K562 (cell line): ENCODE results near the gene GET4. TPM values are rescaled to one million over a fixed set of nuclear protein-coding genes. Genes with fewer than 3 reads are reported as not detected.
A peak's percentile ranks its signal among the peaks of the same experiment; 100 is the strongest.

ENCODE experiments used
- BHLHE40 ChIP-seq: IDR thresholded peaks from 2 replicates; pipeline ENCODE4 v1.6.1; 2011; ENCODE audit warnings: low read length, improper control_type of control experiment
- CBFA2T3 ChIP-seq: fragments of 450-650 bp; IDR thresholded peaks from 2 replicates; pipeline ENCODE4 v1.6.1; 2017
- DPF2 ChIP-seq: fragments of 450-650 bp; IDR thresholded peaks from 2 replicates; pipeline ENCODE4 v1.6.1; 2016
- GABPA ChIP-seq: fragments of 200-800 bp; sonication (Bioruptor generic); conservative IDR thresholded peaks from 2 replicates; pipeline ENCODE4 v1.6.1; 2016; ENCODE audit warnings: low read depth, missing genetic modification characterization, missing compliant biosample characterization
- ILK ChIP-seq: fragments of 450-650 bp; IDR thresholded peaks from 2 replicates; pipeline ENCODE4 v1.6.1; 2016; ENCODE audit warnings: missing genetic modification characterization, low read depth, mild to moderate bottlenecking, missing compliant biosample characterization, moderate library complexity, borderline replicate concordance
- MYNN ChIP-seq, 2 experiments: sonication (generic); formaldehyde crosslinking in 1 of 2; IDR thresholded peaks; 2 replicates each; pipeline versions ENCODE4 v1.5.0 to v1.6.1; 2016 to 2020; ENCODE audit warnings: antibody characterized with exemption in 1 of 2, missing genetic modification reagents in 1 of 2
- POLR2AphosphoS2 ChIP-seq: IDR thresholded peaks from 2 replicates; pipeline ENCODE4 v1.6.1; 2012; ENCODE audit warnings: low read length, improper control_type of control experiment
- ZBTB8A ChIP-seq: fragments of 450-650 bp; IDR thresholded peaks from 2 replicates; pipeline ENCODE4 v1.6.1; 2018; ENCODE audit warnings: mild to moderate bottlenecking, moderate library complexity; ENCODE audit not compliant: partially characterized antibody
- ZNF584 ChIP-seq: fragments of 200-800 bp; sonication (Bioruptor generic); IDR thresholded peaks from 2 replicates; pipeline ENCODE4 v1.6.1; 2016; ENCODE audit warnings: low read depth, mild to moderate bottlenecking, missing genetic modification characterization, missing compliant biosample characterization
- polyA plus RNA-seq, 8 experiments: library from polyadenylated mRNA; depleted of rRNA in 4 of 8; stranded (reverse) in 5 of 8; unstranded in 3 of 8; fragments of >200 nt; fragmentation: Nextera tagmentation in 2 of 8; fragmentation: Illumina TruSeq in 1 of 8; extraction: Ambion mirVana in 2 of 8; extraction: Trizol in 1 of 8; gene quantifications; 2 replicates each; pipeline versions ENCODE4 v1.2.1 to v1.2.3, GENCODE V29; 2011 to 2014; ENCODE audit warnings: inconsistent platforms in 1 of 8, missing spikeins in 1 of 8
- total RNA-seq, 7 experiments: library from RNA; depleted of rRNA in 6 of 7; stranded (reverse); fragments of >200 nt in 6 of 7; fragmentation: Illumina TruSeq in 2 of 7; extraction: Trizol in 2 of 7; gene quantifications; 2 replicates each; pipeline versions ENCODE4 v1.2.1 to v1.2.3, GENCODE V29; 2011 to 2021; ENCODE audit warnings: low replicate concordance in 1 of 7
- TF ChIP-seq, protein P1 (sequence below): sonication (generic); formaldehyde crosslinking; IDR thresholded peaks from 2 replicates; pipeline ENCODE4 v1.8.0; 2022; ENCODE audit warnings: missing genetic modification reagents, mild to moderate bottlenecking, moderate library complexity, borderline replicate concordance
- TF ChIP-seq, protein P2 (sequence below), 2 experiments: fragments of 450-650 bp; conservative IDR thresholded peaks; 2 replicates each; pipeline ENCODE4 v1.6.1; 2017; ENCODE audit warnings: mild to moderate bottlenecking in 2 of 2, moderate library complexity in 2 of 2
- TF ChIP-seq, protein P3 (sequence below), 2 experiments: fragments of 450-650 bp; IDR thresholded peaks; 2 replicates each; pipeline ENCODE4 v1.6.1; 2018; ENCODE audit warnings: mild to moderate bottlenecking in 2 of 2, low read depth in 1 of 2; ENCODE audit not compliant: partially characterized antibody in 2 of 2
- TF ChIP-seq, protein P4 (sequence below): fragments of 450-650 bp; formaldehyde crosslinking; IDR thresholded peaks from 2 replicates; pipeline ENCODE4 v1.4.0; 2020; ENCODE audit warnings: mild to moderate bottlenecking, moderate library complexity
- TF ChIP-seq, protein P5 (sequence below): fragments of 250-450 bp; sonication (Bioruptor Pico); IDR thresholded peaks from 2 replicates; pipeline ENCODE4 v1.8.0; 2022; ENCODE audit warnings: moderate library complexity, mild to moderate bottlenecking, inconsistent platforms
- TF ChIP-seq, protein P6 (sequence below): sonication (generic); formaldehyde crosslinking; IDR thresholded peaks from 2 replicates; pipeline ENCODE4 v1.9.0; 2022; ENCODE audit warnings: mild to moderate bottlenecking, missing genetic modification reagents

GET4 gene
- total and polyA plus RNA-seq, 9 of the 15 experiments (the other 6 are each of a cell fraction or from before 2014, with no cell fraction given), result 0.99 to 122 (median 40.4) TPM

DNA sequence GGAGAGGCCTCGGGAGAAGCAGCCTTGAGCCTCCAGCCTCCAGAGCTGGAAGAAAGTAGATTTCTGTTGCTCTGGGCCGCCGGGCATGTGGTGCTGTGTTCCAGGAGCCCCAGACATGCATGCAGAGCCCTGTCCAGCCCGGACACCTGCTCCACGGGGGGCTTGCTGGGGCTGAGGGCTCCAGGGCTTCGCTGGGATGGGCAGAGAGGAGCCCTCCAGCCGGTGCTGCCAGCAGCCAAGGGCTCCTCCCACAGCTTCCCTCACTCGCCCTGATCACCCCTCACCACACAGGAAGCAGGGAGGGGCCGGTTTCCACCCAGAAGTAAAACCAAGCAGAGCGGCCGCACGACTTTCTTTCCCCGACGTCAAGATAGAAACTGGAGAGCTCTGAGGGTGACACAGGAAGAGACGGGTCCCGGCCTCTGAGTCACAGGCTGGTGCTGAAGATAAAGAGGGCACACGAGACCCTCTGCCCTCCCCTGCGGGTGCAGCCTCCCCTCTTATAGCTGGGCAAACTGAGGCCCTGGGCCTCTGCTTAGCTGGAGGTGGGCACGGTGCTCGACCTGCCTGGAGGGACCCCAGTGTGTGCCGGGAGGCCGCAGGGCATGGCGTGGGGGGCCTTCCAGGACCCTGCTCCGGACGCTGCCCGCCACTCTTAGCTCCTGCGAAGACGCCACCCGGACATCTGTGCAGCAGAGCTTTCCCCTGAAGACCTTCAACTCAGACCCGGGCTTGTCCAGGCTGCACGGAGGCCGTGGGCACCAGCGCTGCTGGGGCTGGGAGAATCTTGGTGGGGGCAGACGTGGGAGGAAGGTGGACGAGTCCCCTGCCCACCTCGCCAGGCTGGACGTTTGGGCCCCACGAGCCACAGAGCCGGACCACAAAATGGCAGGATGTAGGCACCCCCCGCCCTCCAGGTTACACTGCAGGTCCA lies 47.0 kb downstream of the GET4 start (continued):
- TF ChIP-seq, protein P1, sequence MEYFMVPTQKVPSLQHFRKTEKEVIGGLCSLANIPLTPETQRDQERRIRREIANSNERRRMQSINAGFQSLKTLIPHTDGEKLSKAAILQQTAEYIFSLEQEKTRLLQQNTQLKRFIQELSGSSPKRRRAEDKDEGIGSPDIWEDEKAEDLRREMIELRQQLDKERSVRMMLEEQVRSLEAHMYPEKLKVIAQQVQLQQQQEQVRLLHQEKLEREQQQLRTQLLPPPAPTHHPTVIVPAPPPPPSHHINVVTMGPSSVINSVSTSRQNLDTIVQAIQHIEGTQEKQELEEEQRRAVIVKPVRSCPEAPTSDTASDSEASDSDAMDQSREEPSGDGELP (CRISPR knock-in tag), result peak; percentile 24; the same call in 1 of the 2 replicates
- TF ChIP-seq GABPA (tag) (peak; percentile 54; the same call in 1 of the 2 replicates), CBFA2T3 (peak; percentile 24; the same call in 1 of the 2 replicates), DPF2 (no peak), ZNF584 (CRISPR knock-in tag) (0 out of 2 replicates have a peak, but pooled peaks have one; percentile 37), BHLHE40 (peak; percentile 55; the same call in 1 of the 2 replicates), POLR2AphosphoS2 (no peak), MYNN (IDR thresholded peaks at IDR 0.05) (peak; percentile 27; the same call in 1 of the 2 replicates), MYNN (CRISPR knock-in tag; IDR thresholded peaks at IDR 0.05) (no peak), ILK (no peak), ZBTB8A (no peak)
- TF ChIP-seq, protein P2, sequence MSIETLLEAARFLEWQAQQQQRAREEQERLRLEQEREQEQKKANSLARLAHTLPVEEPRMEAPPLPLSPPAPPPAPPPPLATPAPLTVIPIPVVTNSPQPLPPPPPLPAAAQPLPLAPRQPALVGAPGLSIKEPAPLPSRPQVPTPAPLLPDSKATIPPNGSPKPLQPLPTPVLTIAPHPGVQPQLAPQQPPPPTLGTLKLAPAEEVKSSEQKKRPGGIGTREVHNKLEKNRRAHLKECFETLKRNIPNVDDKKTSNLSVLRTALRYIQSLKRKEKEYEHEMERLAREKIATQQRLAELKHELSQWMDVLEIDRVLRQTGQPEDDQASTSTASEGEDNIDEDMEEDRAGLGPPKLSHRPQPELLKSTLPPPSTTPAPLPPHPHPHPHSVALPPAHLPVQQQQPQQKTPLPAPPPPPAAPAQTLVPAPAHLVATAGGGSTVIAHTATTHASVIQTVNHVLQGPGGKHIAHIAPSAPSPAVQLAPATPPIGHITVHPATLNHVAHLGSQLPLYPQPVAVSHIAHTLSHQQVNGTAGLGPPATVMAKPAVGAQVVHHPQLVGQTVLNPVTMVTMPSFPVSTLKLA (conservative IDR thresholded peaks at IDR 0.05), result 0 out of 4 replicates have a peak, but pooled peaks of 1 of the 2 experiments have one; percentile 18
- TF ChIP-seq, protein P3, sequence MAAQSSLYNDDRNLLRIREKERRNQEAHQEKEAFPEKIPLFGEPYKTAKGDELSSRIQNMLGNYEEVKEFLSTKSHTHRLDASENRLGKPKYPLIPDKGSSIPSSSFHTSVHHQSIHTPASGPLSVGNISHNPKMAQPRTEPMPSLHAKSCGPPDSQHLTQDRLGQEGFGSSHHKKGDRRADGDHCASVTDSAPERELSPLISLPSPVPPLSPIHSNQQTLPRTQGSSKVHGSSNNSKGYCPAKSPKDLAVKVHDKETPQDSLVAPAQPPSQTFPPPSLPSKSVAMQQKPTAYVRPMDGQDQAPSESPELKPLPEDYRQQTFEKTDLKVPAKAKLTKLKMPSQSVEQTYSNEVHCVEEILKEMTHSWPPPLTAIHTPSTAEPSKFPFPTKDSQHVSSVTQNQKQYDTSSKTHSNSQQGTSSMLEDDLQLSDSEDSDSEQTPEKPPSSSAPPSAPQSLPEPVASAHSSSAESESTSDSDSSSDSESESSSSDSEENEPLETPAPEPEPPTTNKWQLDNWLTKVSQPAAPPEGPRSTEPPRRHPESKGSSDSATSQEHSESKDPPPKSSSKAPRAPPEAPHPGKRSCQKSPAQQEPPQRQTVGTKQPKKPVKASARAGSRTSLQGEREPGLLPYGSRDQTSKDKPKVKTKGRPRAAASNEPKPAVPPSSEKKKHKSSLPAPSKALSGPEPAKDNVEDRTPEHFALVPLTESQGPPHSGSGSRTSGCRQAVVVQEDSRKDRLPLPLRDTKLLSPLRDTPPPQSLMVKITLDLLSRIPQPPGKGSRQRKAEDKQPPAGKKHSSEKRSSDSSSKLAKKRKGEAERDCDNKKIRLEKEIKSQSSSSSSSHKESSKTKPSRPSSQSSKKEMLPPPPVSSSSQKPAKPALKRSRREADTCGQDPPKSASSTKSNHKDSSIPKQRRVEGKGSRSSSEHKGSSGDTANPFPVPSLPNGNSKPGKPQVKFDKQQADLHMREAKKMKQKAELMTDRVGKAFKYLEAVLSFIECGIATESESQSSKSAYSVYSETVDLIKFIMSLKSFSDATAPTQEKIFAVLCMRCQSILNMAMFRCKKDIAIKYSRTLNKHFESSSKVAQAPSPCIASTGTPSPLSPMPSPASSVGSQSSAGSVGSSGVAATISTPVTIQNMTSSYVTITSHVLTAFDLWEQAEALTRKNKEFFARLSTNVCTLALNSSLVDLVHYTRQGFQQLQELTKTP (IDR thresholded peaks at IDR 0.05; ENCODE audit: low read depth in 1 of 2, partially characterized antibody in 2 of 2), result no peak
- TF ChIP-seq, protein P4, sequence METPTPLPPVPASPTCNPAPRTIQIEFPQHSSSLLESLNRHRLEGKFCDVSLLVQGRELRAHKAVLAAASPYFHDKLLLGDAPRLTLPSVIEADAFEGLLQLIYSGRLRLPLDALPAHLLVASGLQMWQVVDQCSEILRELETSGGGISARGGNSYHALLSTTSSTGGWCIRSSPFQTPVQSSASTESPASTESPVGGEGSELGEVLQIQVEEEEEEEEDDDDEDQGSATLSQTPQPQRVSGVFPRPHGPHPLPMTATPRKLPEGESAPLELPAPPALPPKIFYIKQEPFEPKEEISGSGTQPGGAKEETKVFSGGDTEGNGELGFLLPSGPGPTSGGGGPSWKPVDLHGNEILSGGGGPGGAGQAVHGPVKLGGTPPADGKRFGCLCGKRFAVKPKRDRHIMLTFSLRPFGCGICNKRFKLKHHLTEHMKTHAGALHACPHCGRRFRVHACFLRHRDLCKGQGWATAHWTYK (CRISPR knock-in tag), result peak; percentile 66
- TF ChIP-seq, protein P5, sequence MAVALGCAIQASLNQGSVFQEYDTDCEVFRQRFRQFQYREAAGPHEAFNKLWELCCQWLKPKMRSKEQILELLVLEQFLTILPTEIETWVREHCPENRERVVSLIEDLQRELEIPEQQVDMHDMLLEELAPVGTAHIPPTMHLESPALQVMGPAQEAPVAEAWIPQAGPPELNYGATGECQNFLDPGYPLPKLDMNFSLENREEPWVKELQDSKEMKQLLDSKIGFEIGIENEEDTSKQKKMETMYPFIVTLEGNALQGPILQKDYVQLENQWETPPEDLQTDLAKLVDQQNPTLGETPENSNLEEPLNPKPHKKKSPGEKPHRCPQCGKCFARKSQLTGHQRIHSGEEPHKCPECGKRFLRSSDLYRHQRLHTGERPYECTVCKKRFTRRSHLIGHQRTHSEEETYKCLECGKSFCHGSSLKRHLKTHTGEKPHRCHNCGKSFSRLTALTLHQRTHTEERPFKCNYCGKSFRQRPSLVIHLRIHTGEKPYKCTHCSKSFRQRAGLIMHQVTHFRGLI (CRISPR knock-in tag), result no peak
- TF ChIP-seq, protein P6, sequence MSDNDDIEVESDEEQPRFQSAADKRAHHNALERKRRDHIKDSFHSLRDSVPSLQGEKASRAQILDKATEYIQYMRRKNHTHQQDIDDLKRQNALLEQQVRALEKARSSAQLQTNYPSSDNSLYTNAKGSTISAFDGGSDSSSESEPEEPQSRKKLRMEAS, result peak; percentile 60; the same call in 1 of the 2 replicates
